Activated CD8-positive, alpha-beta T cell treated with anti-CD3 and anti-CD28 coated beads, Interleukin-2, amount 10 ng/mL, durations not matched to agents 7 days and 5 days (primary cell): ENCODE measurements around the gene FOXN1. TPM values are rescaled to one million over a fixed set of nuclear protein-coding genes. Genes with fewer than 3 reads are reported as not detected.

Source experiments
- ATAC-seq: fragments of 150-1000 bp; cut with Tn5 transposase; one replicate; pipeline ENCODE4 v1.10.0; 2021; ENCODE audit warnings: moderate library complexity
- CTCF ChIA-PET: fragments of 350-600 bp; sonication (Branson Sonifier 250); formaldehyde crosslinking; loops from one replicate; lab custom pipeline; 2021; ENCODE audit warnings: antibody characterized with exemption; lab: Charles Lee
- POLR2A ChIA-PET: fragments of 350-600 bp; sonication (Branson Sonifier 250); formaldehyde crosslinking; loops from one replicate; lab custom pipeline; 2021; ENCODE audit warnings: antibody characterized with exemption; lab: Charles Lee
- DNase-seq: peaks from one replicate; pipeline ENCODE4 v3.0.0-alpha.2; 2020
- H3K27ac Mint-ChIP-seq: one replicate; pipeline ENCODE4 v1.8.0; 2021; ENCODE audit warnings: mild to moderate bottlenecking, mixed read lengths
- H3K27me3 Mint-ChIP-seq: one replicate; pipeline ENCODE4 v1.8.0; 2021; ENCODE audit warnings: low read depth, mixed read lengths
- H3K36me3 Mint-ChIP-seq: one replicate; pipeline ENCODE4 v1.8.0; 2021; ENCODE audit warnings: low read depth, mixed read lengths
- H3K4me1 Mint-ChIP-seq: one replicate; pipeline ENCODE4 v1.8.0; 2021; ENCODE audit warnings: low read depth, mixed read lengths
- H3K4me3 Mint-ChIP-seq: one replicate; pipeline ENCODE4 v1.8.0; 2021; ENCODE audit warnings: mild to moderate bottlenecking, mixed read lengths
- H3K9me3 Mint-ChIP-seq: one replicate; pipeline ENCODE4 v1.8.0; 2022; ENCODE audit warnings: mixed read lengths; ENCODE audit not compliant: insufficient read depth
- total RNA-seq, 2 experiments: library from RNA; stranded (reverse); gene quantifications; one replicate each; pipeline ENCODE4 v1.2.3, GENCODE V29; 2021

FOXN1 gene
- total RNA-seq, 2 experiments from 2014 or later: not detected

GRCh38 chr17:28470914-28471366, 35.2 kb upstream of the FOXN1 start:
- no peak overlapping the region for H3K27ac Mint-ChIP-seq
- ChIA-PET CTCF (no interaction called here), POLR2A (no interaction called here)
- H3K36me3 Mint-ChIP-seq: no peaks in the 10 kb centered on the region
- no peak for DNase-seq
- ATAC-seq: no peak
- no peaks in the 10 kb centered on the region for H3K9me3 Mint-ChIP-seq
- H3K4me1 Mint-ChIP-seq: peaks cover 20% of the 10 kb centered on the region
- H3K4me3 Mint-ChIP-seq: no peak overlapping the region
- no peaks in the 10 kb centered on the region for H3K27me3 Mint-ChIP-seq

- no peak for ATAC-seq
- no peak overlapping the region for H3K4me3 Mint-ChIP-seq
- H3K27ac Mint-ChIP-seq: no peak overlapping the region
- DNase-seq: no peak
- H3K27me3 Mint-ChIP-seq: peaks cover 2% of the 10 kb centered on the region
- H3K9me3 Mint-ChIP-seq: no peaks in the 10 kb centered on the region
- no peaks in the 10 kb centered on the region for H3K36me3 Mint-ChIP-seq
- ChIA-PET CTCF (interaction anchor here (0.6 kb wide), 1 partner anchor 285 kb away, joined by 3 read pairs; no protein-coding TSS in a partner anchor), POLR2A (no interaction called here)
- H3K4me1 Mint-ChIP-seq: peaks cover 23% of the 10 kb centered on the region
Measured at GRCh38 chr17:28471531-28472342, 34.4 kb upstream of the FOXN1 start.

DNA sequence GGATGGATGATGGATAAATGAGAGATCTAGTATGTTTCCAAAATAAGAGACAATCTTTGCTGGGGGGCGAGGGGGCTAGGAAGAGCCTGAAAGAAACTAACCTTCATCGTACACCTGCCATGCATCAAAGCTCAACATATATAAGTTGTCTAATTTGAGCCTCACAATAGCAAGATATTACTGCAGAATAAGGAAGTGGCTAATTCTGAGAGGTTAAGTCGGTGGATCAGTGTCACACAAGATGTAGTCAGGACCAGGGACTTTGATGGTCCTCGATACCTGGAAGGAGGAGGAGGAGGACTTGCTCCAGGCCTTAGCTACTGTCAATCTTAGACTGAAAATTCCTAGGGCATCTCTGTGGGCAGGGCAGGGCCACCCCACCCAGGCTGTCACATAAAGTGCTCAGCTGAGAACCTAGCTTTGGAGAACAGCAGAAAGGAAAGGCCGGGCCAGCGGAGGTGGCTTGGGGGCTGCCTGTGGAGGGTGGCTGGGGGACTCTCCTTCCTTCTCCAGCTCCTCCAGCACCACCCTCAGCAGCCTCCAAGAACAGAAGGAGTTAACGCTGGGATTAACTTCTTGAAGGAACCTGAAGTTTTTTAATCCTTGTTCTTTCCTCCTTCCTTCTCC, 33.2 kb upstream of the FOXN1 start:
- no peak for ATAC-seq
- Mint-ChIP-seq H3K4me3 (no peak overlapping the region), H3K27ac (no peak overlapping the region), H3K36me3 (no peaks in the 10 kb centered on the region), H3K4me1 (peaks cover 19% of the 10 kb centered on the region), H3K9me3 (no peaks in the 10 kb centered on the region), H3K27me3 (peaks cover 2% of the 10 kb centered on the region)
- POLR2A ChIA-PET: no interaction called here
- CTCF ChIA-PET: interaction anchor here (1.4 kb wide), 1 partner anchor 75 kb away, joined by 4 read pairs; no protein-coding TSS in a partner anchor
- no peak for DNase-seq

- CTCF ChIA-PET: interaction anchor here (1.4 kb wide), 1 partner anchor 75 kb away, joined by 4 read pairs; no protein-coding TSS in a partner anchor
- ATAC-seq: no peak
- no peak within 1 kb of the TSS for H3K27ac Mint-ChIP-seq
- H3K4me3 Mint-ChIP-seq: no peak within 1 kb of the TSS
- H3K9me3 Mint-ChIP-seq: no peaks in the 10 kb centered on the region
- POLR2A ChIA-PET: no interaction called here
- no peaks in the 10 kb centered on the region for H3K36me3 Mint-ChIP-seq
- H3K4me1 Mint-ChIP-seq: peaks cover 17% of the 10 kb centered on the region
- H3K27me3 Mint-ChIP-seq: peaks cover 2% of the 10 kb centered on the region
- no peak for DNase-seq
Measured at GRCh38 chr17:28473542-28473941, 32.6 kb upstream of the FOXN1 start, which contains the start of gene SLC13A2. TSS of gene SLC13A2 (plus strand) at chr17:28473644. CDS start at chr17:28473713, 69 bp downstream.

GRCh38 chr17:28474111-28474531, 32.0 kb upstream of the FOXN1 start:
- Mint-ChIP-seq H3K4me1 (peaks cover 13% of the 10 kb centered on the region), H3K36me3 (no peaks in the 10 kb centered on the region), H3K27ac (no peak overlapping the region), H3K9me3 (no peaks in the 10 kb centered on the region), H3K4me3 (no peak overlapping the region), H3K27me3 (peaks cover 2% of the 10 kb centered on the region)
- POLR2A ChIA-PET: no interaction called here
- ATAC-seq (no peak), DNase-seq (no peak)
- CTCF ChIA-PET: interaction anchor here (1.4 kb wide), 1 partner anchor 74 kb away, joined by 4 read pairs; no protein-coding TSS in a partner anchor

DNA sequence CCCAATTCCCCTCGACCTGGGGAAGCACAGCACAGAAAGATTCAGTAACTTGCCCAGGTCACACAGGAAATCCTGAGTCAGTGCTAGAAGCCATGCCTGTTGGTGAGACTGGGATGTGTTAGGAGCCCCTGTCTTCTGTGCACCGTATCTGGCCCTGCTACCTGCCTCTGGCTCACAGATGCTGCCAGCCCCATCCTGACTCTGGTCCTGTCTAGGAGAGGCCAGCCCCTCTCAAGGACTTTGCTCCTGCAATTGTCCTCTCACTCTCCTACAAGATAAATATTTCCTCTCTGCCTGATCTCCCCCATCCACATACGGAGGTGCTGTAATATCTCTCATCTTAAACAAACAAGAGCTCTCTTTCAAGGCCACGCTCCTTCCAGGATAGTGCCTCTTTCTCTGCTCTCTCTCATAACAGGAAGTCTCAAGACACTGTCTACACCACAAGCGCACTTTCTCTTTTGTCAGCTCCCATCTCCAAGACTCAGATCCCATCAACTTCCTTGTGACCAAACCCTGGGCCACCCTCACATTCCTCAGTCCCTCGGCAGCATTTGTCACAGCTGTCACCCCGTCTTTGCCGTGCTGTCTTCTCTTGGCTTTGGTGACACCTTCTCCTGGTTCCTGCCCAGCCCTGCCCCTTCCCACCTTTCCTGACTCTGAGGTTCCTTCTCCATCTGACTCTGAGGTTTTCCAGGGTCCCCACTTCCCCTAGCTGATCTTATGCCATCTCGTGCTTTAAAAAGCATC, 30.8 kb upstream of the FOXN1 start:
- H3K4me1 Mint-ChIP-seq: peaks cover 13% of the 10 kb centered on the region
- no peak overlapping the region for H3K4me3 Mint-ChIP-seq
- H3K27ac Mint-ChIP-seq: peak overlapping the region; percentile 31
- no peaks in the 10 kb centered on the region for H3K36me3 Mint-ChIP-seq
- peaks cover 2% of the 10 kb centered on the region for H3K27me3 Mint-ChIP-seq
- H3K9me3 Mint-ChIP-seq: no peaks in the 10 kb centered on the region
- DNase-seq: no peak
- ATAC-seq: no peak
- CTCF ChIA-PET: no interaction called here
- POLR2A ChIA-PET: no interaction called here

DNA sequence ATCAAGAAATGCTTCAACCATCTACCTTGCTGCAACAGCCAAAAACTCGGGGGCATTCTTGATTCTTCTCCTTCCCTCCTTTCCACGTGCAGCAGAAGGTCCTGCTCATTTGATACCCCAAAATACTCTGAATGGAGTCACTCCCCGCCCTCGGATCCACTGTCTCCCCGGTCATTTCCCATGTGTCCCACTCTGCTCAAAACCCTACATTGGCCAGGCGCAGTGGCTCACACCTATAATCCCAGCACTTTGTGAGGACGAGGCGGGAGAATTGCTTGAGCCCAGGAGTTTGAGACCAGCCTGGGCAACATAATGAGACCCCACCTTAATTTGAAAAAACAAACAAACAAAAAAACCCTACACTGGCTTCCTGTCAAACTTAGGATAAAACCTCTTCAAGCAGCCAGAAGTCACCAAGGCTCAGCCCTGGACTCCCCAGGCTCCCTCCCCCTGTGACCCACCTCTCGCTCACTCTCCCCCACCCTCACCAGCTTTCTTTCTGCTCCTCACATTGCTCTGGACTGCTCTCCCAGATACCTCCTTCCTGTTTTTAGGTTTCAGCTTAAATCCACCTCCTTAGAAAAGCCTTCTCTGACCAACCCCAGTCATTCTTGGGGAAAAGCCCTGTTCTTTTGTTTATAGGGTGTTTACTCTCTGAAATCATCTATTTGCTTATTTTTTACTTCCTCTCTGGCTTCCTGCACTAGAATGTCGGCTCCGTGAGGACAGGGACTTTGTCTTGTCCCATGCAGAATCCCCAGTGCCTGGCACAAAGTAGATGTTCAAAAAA, 29.9 kb upstream of the FOXN1 start:
- CTCF ChIA-PET: no interaction called here
- H3K9me3 Mint-ChIP-seq: no peaks in the 10 kb centered on the region

GRCh38 chr17:28477928-28478327, 28.2 kb upstream of the FOXN1 start:
- Mint-ChIP-seq H3K27ac (no peak overlapping the region), H3K4me1 (peaks cover 13% of the 10 kb centered on the region), H3K9me3 (no peaks in the 10 kb centered on the region), H3K36me3 (no peaks in the 10 kb centered on the region), H3K4me3 (no peak overlapping the region), H3K27me3 (peaks cover 2% of the 10 kb centered on the region)
- DNase-seq (no peak), ATAC-seq (no peak)
- CTCF ChIA-PET: no interaction called here
- POLR2A ChIA-PET: no interaction called here

More for the DNA sequence above, 29.9 kb upstream of the FOXN1 start:
- Mint-ChIP-seq H3K4me3 (no peak overlapping the region), H3K4me1 (peaks cover 13% of the 10 kb centered on the region), H3K27ac (no peak overlapping the region), H3K36me3 (no peaks in the 10 kb centered on the region), H3K27me3 (peaks cover 2% of the 10 kb centered on the region)
- DNase-seq: no peak
- ATAC-seq: no peak
- POLR2A ChIA-PET: no interaction called here

DNA sequence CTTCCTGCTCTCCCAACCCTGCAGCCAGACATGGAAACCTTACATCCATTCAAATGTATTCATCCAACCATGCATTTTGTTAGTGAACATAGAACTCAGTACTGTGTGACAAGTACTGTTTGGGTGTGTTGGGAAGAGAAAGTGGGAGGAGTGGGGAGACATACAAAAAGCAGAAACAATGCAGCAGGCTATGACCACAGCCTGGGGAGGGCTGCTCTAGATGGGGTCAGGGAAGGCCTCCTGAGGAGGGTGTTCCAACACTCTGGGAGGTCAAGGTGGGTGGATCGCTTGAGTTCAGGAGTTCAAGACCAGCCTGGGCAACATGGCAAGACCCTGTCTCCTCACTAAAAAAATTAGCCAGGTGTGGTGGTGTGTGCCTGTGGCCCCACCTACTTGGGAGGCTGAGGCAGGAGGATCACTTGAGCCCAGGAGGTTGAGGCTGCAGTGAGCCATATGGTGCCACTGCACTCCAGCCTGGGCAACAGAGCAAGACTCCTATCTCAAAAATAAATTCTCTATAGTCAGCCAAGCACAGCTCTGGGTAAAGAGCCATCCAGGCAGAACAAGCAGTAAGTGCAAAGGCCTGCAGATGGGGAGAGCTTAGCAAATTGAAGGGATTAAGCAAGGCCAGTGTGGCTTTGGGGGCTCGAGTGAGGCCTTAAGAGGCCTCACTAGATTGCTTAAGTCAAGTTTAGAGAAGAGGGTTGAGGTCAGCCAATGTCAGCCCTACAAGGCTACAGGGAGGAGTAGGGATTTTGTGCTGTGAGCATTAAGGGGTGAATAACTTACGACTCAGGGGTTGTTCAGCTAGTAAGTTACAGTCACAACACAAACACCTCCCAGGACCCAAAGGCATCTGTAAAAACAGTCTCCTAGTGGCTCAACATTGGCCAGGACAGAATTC, 27.2 kb upstream of the FOXN1 start:
- Mint-ChIP-seq H3K4me3 (no peak overlapping the region), H3K27ac (no peak overlapping the region), H3K9me3 (no peaks in the 10 kb centered on the region), H3K27me3 (peaks cover 2% of the 10 kb centered on the region), H3K4me1 (peaks cover 13% of the 10 kb centered on the region), H3K36me3 (no peaks in the 10 kb centered on the region)
- ATAC-seq (no peak), DNase-seq (no peak)
- POLR2A ChIA-PET: no interaction called here
- CTCF ChIA-PET: no interaction called here

DNA sequence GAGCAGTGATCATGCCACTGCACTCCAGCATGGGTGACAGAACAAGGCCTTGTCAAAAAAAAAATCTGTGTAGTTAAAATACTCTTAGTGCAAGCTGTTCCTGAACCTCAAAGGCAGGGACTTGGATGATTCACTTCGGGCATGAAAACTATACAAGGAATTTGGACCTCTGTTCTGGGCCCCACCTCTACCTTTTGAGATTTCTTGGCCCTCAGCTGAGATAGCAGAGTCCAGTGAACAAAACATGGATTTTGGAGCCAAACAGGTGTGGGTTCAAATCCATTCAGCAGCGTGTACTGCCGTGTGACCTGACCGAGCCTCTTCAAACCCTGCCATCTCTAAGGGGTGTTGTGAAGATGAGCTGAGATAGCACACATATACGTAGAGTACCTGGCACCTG, 25.9 kb upstream of the FOXN1 start:
- Mint-ChIP-seq H3K27ac (no peak overlapping the region), H3K4me1 (peaks cover 14% of the 10 kb centered on the region), H3K36me3 (no peaks in the 10 kb centered on the region), H3K9me3 (no peaks in the 10 kb centered on the region), H3K27me3 (peaks cover 2% of the 10 kb centered on the region), H3K4me3 (no peak overlapping the region)
- ATAC-seq (no peak), DNase-seq (no peak)
- ChIA-PET POLR2A (no interaction called here), CTCF (no interaction called here)
